HepG2 (cell line): ENCODE results near the gene SPATS2. TPM values are rescaled to one million over a fixed set of nuclear protein-coding genes. Genes with fewer than 3 reads are reported as not detected.
A peak's percentile ranks its signal among the peaks of the same experiment; 100 is the strongest.

Experiments
- ATAC-seq: fragments of 200-7000 bp; cut with Tn5 transposase; 3 replicates; pipeline ENCODE4 v1.9.1; 2020; ENCODE audit warnings: mild to moderate bottlenecking, moderate library complexity
- BruUV-seq: library from RNA; stranded (reverse); fragments of 400-500 nt; replicated peaks from 2 replicates; lab custom pipeline; 2021; lab: Mats Ljungman, UMichigan
- CTCF ChIA-PET: fragments of 300-600 bp; formaldehyde crosslinking; extraction: SDS; loops from one replicate; lab custom pipeline; 2021; ENCODE audit warnings: low total read pairs, inconsistent platforms, low intra/inter-chr PET ratio; lab: Yijun Ruan, JAX
- POLR2A ChIA-PET: fragments of 350-600 bp; sonication (Branson Sonifier 250); formaldehyde crosslinking; loops from one replicate; lab custom pipeline; 2020; ENCODE audit warnings: antibody characterized with exemption, inconsistent platforms; lab: Yijun Ruan, JAX
- DNase-seq: peaks from one replicate; pipeline ENCODE4 v3.0.0-alpha.2; 2015; ENCODE audit warnings: low spot score
- FAIRE-seq: peaks from 3 replicates; lab custom pipeline; 2011; peaks lifted over from hg19 to GRCh38; lab: Jason Lieb, UNC
- H2AFZ ChIP-seq: one replicate; pipeline ENCODE4 v1.6.1; 2011; ENCODE audit warnings: low read length, inconsistent platforms
- H3K27ac ChIP-seq: fragments of 300-600 bp; 3 replicates; pipeline ENCODE4 v1.8.0; 2011; ENCODE audit warnings: mixed run types, mild to moderate bottlenecking, mixed read lengths, low read length, inconsistent platforms; ENCODE audit not compliant: insufficient read depth; ENCODE audit errors: extremely low read length
- H3K27me3 ChIP-seq, 2 experiments: fragments of 200-600 bp in 1 of 2; 2 replicates in 1 of 2; 3 replicates in 1 of 2; pipeline versions ENCODE4 v1.6.0 to v1.8.0; 2011; ENCODE audit warnings: low read length in 2 of 2, mild to moderate bottlenecking in 2 of 2, moderate library complexity in 2 of 2, inconsistent platforms in 1 of 2; ENCODE audit not compliant: insufficient read depth in 2 of 2, control insufficient read depth in 1 of 2
- H3K36me3 ChIP-seq, 2 experiments: fragments of 200-600 bp in 1 of 2; replicated peaks in 1 of 2; 2 replicates in 1 of 2; 3 replicates in 1 of 2; pipeline versions ENCODE4 v1.5.1 to v1.8.0; 2011; ENCODE audit warnings: low read length in 2 of 2, inconsistent platforms in 1 of 2; ENCODE audit not compliant: insufficient read depth in 2 of 2, control insufficient read depth in 1 of 2
- H3K4me1 ChIP-seq: 2 replicates; pipeline ENCODE4 v1.5.1; 2012; ENCODE audit warnings: low read length, inconsistent platforms; ENCODE audit not compliant: insufficient read depth
- H3K4me2 ChIP-seq: 2 replicates; pipeline ENCODE4 v1.6.0; 2011; ENCODE audit warnings: low read depth, low read length, inconsistent platforms
- H3K4me3 ChIP-seq, 3 experiments: fragments of 200-600 bp in 1 of 3; sonication (generic), shearing (Covaris generic) in 1 of 3; replicated peaks in 1 of 3; 2 replicates each; pipeline ENCODE4 v1.5.1; 2011 to 2016; ENCODE audit warnings: low read length in 3 of 3, inconsistent platforms in 2 of 3, low read depth in 2 of 3, mild to moderate bottlenecking in 2 of 3, control low read depth in 1 of 3, mixed read lengths in 1 of 3; ENCODE audit not compliant: insufficient read depth in 1 of 3
- H3K79me2 ChIP-seq: one replicate; pipeline ENCODE4 v1.6.1; 2011; ENCODE audit warnings: low read length, inconsistent platforms; ENCODE audit not compliant: insufficient read depth
- H3K9ac ChIP-seq: 2 replicates; pipeline ENCODE4 v1.6.0; 2011; ENCODE audit warnings: mild to moderate bottlenecking, low read depth, low read length, inconsistent platforms; ENCODE audit not compliant: insufficient read depth
- H3K9me3 ChIP-seq: 2 replicates; pipeline ENCODE4 v1.5.1; 2012; ENCODE audit warnings: mild to moderate bottlenecking, low read length
- H4K20me1 ChIP-seq: 2 replicates; pipeline ENCODE4 v1.6.0; 2011; ENCODE audit warnings: inconsistent platforms, mild to moderate bottlenecking, low read length, moderate library complexity; ENCODE audit not compliant: insufficient read depth
- U2AF2 ChIP-seq: fragments of 200-400 bp; formaldehyde crosslinking; IDR thresholded peaks from 2 replicates; pipeline ENCODE4 v1.6.1; 2017; ENCODE audit warnings: low read depth, mild to moderate bottlenecking, low read length
- ZBTB33 ChIP-seq: sonication (generic); formaldehyde crosslinking; IDR thresholded peaks from 2 replicates; pipeline ENCODE4 v1.4.0; 2020; ENCODE audit warnings: missing genetic modification reagents
- ZNF234 ChIP-seq: sonication (generic); formaldehyde crosslinking; conservative IDR thresholded peaks from 2 replicates; pipeline ENCODE4 v1.5.1; 2020; ENCODE audit warnings: mild to moderate bottlenecking, missing genetic modification reagents
- ZNF724P ChIP-seq: sonication (generic); formaldehyde crosslinking; IDR thresholded peaks from 2 replicates; pipeline ENCODE4 v1.8.0; 2022; ENCODE audit warnings: missing genetic modification reagents, borderline replicate concordance
- WGBS: methylation state at CpG from one replicate; pipeline ENCODE4 v1.1.6; 2017; ENCODE audit warnings: low lambda C conversion rate; 5-methylcytosine and 5-hydroxymethylcytosine counted together
- in situ Hi-C: cut with HindIII; loops from 2 replicates; pipeline ENCODE4 v1.10.0; 2017; ENCODE audit warnings: low pct_unique_long_range_greater_than_20kb; ENCODE audit not compliant: extremely low pct_ligation_motif_present
- intact Hi-C: fragments of 100-400 bp; cut with micrococcal nuclease; formaldehyde crosslinking; loops from one replicate; pipeline ENCODE4 v1.10.0; 2022; ENCODE audit not compliant: unreplicated experiment
- polyA plus RNA-seq, 8 experiments: library from polyadenylated mRNA; depleted of rRNA in 3 of 8; stranded (reverse) in 7 of 8; unstranded in 1 of 8; fragments of >200 nt; fragmentation: Illumina TruSeq in 4 of 8; extraction: Trizol in 4 of 8; gene quantifications; 2 replicates each; pipeline versions ENCODE4 v1.2.1 to v1.2.3, GENCODE V29; 2011 to 2016; ENCODE audit warnings: low read depth in 4 of 8, missing spikeins in 1 of 8, mixed read lengths in 1 of 8; ENCODE audit not compliant: insufficient read depth in 1 of 8
- total RNA-seq, 5 experiments: library from RNA; depleted of rRNA; stranded (reverse); fragments of >200 nt; fragmentation: Illumina TruSeq; extraction: Trizol; gene quantifications; 2 replicates each; pipeline ENCODE4 v1.2.3, GENCODE V29; 2016; ENCODE audit warnings: low read depth in 1 of 5
- TF ChIP-seq, protein P1 (sequence below): fragments of 450-650 bp; IDR thresholded peaks from 2 replicates; pipeline ENCODE4 v1.6.1; 2016

The SPATS2 gene
- total and polyA plus RNA-seq, 2 of the 13 experiments (the other 11 are each of a cell fraction or from before 2014, with no cell fraction given) = 19.3 to 28.1 TPM

GRCh38 chr12:49335955-49336644 is 31.2 kb upstream of the SPATS2 start:
- CTCF ChIA-PET = interaction anchor here (1.3 kb wide), 2 partner anchors 12 to 47 kb away, joined by 4 to 5 read pairs; no protein-coding TSS in a partner anchor
- no peak overlapping the region for H2AFZ ChIP-seq
- intact Hi-C loops (no loop called here), in situ Hi-C loops (no loop called here)
- no TSS peak for BruUV-seq
- POLR2A ChIA-PET = interaction anchor here (1.5 kb wide), 1 partner anchor 405 kb away, joined by 3 read pairs; the partner anchor contains the start of gene TMBIM6
- H3K27ac ChIP-seq = no peak overlapping the region
- TF ChIP-seq ZNF234 (no peak), ZNF724P (CRISPR knock-in tag) (no peak), U2AF2 (no peak), ZBTB33 (CRISPR knock-in tag) (peak; percentile 34; the same call in 1 of the 2 replicates)
- TF ChIP-seq, protein P1, sequence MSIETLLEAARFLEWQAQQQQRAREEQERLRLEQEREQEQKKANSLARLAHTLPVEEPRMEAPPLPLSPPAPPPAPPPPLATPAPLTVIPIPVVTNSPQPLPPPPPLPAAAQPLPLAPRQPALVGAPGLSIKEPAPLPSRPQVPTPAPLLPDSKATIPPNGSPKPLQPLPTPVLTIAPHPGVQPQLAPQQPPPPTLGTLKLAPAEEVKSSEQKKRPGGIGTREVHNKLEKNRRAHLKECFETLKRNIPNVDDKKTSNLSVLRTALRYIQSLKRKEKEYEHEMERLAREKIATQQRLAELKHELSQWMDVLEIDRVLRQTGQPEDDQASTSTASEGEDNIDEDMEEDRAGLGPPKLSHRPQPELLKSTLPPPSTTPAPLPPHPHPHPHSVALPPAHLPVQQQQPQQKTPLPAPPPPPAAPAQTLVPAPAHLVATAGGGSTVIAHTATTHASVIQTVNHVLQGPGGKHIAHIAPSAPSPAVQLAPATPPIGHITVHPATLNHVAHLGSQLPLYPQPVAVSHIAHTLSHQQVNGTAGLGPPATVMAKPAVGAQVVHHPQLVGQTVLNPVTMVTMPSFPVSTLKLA = peak; percentile 50
- peaks cover 28% of the 10 kb centered on the region for H3K4me1 ChIP-seq
- ATAC-seq (no peak), DNase-seq (no peak), FAIRE-seq (no peak)
- H3K27me3 ChIP-seq = peaks cover 4 to 55% of the 10 kb centered on the region in 2 experiments; a peak in 4 of 5 replicates
- WGBS = 84% methylated on average over 25 of the region's 72 CpGs
- peak overlapping the region; percentile 85; the same call in 1 of the 2 replicates for H3K4me2 ChIP-seq
- H3K36me3 ChIP-seq = peaks cover 1 to 2% of the 10 kb centered on the region in 2 experiments; a peak in 2 of 5 replicates
- H3K9ac ChIP-seq = no peak overlapping the region
- H4K20me1 ChIP-seq = no peaks in the 10 kb centered on the region
- H3K79me2 ChIP-seq = no peaks in the 10 kb centered on the region
- H3K4me3 ChIP-seq = peak overlapping the region in 1 of 3 experiments; percentile 73; a peak in 2 of 6 replicates
- no peaks in the 10 kb centered on the region for H3K9me3 ChIP-seq
